Measurements from ENCODE around the gene GBX2.

The GBX2 gene

GRCh38 chr2:236169151-236169721 lies 1.1 kb upstream of the GBX2 start:
- no peak overlapping the region for H3K4me3 ChIP-seq (replicated peaks; ENCODE audit: low read depth, low read length)
- TF ChIP-seq, protein P1, sequence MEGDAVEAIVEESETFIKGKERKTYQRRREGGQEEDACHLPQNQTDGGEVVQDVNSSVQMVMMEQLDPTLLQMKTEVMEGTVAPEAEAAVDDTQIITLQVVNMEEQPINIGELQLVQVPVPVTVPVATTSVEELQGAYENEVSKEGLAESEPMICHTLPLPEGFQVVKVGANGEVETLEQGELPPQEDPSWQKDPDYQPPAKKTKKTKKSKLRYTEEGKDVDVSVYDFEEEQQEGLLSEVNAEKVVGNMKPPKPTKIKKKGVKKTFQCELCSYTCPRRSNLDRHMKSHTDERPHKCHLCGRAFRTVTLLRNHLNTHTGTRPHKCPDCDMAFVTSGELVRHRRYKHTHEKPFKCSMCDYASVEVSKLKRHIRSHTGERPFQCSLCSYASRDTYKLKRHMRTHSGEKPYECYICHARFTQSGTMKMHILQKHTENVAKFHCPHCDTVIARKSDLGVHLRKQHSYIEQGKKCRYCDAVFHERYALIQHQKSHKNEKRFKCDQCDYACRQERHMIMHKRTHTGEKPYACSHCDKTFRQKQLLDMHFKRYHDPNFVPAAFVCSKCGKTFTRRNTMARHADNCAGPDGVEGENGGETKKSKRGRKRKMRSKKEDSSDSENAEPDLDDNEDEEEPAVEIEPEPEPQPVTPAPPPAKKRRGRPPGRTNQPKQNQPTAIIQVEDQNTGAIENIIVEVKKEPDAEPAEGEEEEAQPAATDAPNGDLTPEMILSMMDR (IDR thresholded peaks at IDR 0.05; ENCODE audit: low read length, missing control alignments) = no peak
- no peak for DNase-seq (ENCODE audit: low read depth)

- peak; percentile 59 for DNase-seq (ENCODE audit: low read depth)
- H3K4me3 ChIP-seq (replicated peaks; ENCODE audit: low read depth, low read length) = peak overlapping the region; percentile 29
- TF ChIP-seq, protein P1 (IDR thresholded peaks at IDR 0.05; ENCODE audit: low read length, missing control alignments) = no peak
Measured at GRCh38 chr2:236167297-236168109, 683 bp downstream of the GBX2 start.

DNA sequence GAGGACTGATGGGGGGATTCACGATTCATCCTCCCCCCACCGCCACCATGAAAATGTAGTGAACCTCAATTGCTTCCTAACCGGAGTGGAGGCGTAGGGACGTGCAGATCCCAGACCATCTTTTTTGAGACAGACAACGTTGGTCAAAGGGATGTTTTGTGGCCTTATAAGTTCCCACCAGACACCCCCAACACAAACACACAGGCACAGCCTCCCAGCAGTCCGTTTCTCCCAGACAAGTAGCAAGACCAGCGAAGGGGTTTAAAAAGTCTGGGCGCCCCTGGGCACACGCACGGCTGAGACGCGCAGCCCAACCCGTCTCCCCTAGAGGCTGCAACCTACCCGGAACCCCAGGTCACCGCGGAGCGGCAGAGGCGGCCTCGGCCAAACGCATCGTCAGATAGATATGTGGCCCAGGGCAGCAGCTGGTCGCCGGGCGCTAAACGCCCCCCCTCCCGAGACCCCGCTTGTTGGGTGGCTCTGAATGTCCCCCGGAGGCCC lies 1.3 kb downstream of the GBX2 start:
- DNase-seq (ENCODE audit: low read depth) = no peak
- peak overlapping the region; percentile 19 for H3K4me3 ChIP-seq (replicated peaks; ENCODE audit: low read depth, low read length)
- TF ChIP-seq, protein P1 (IDR thresholded peaks at IDR 0.05; ENCODE audit: low read length, missing control alignments) = no peak

DNA sequence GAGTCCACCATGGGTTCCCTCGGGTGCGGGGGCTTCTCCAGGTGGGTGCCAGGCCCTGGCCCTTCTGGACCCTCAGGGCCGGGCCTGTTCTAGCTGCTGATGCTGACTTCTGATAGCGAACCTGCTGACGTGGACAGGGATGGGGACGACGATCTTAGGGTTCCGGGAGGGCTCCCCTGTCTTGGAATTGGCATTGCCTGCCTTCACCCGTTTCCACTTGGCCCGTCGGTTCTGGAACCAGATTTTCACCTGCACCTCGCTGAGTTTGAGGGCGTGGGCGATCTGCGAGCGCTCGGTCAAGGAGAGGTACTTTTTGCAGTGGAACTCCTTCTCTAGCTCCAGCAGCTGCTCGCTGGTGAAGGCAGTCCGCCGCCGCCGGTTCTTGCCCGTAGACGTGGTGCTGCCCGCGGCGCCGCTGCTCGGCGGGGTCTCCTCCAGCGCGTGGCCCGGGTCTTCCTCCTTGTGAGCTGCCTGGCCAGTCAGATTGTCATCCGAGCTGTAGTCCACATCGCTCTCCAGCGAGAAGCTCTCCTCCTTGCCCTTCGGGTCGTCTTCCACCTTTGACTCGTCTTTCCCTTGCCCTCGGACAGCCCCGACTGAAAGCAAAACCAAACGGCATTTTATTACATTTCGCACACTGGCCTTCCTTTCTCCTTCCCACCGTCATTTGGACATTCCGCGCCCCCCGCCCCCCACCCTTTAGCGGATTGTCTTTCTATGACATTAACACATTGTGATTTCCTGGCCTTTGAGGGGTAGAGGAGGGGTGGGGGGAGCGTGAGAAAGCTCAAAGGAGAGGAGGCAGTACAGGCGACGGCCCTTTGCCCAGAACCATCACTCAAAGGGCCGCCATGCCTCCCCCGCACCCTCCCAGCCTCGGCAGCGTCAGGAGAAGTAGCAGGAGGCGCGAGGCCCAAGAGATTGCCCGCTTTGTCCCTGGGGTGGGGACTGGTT lies 2.1 kb downstream of the GBX2 start:
- H3K4me3 ChIP-seq (replicated peaks; ENCODE audit: low read depth, low read length) = peak overlapping the region; percentile 9
- DNase-seq (ENCODE audit: low read depth) = peak; percentile 22
- TF ChIP-seq, protein P1 (IDR thresholded peaks at IDR 0.05; ENCODE audit: low read length, missing control alignments) = no peak

GRCh38 chr2:236164925-236165841 lies 3.0 kb downstream of the GBX2 start:
- no peak for DNase-seq (ENCODE audit: low read depth)
- TF ChIP-seq, protein P1 (IDR thresholded peaks at IDR 0.05; ENCODE audit: low read length, missing control alignments) = no peak
- peak overlapping the region; percentile 19 for H3K4me3 ChIP-seq (replicated peaks; ENCODE audit: low read depth, low read length)

All from fibroblast of pulmonary artery (primary cell).